Loucy (cell line): ENCODE results near the gene ARNT2.

ENCODE experiments used
- H2AFZ ChIP-seq: fragments of 200-600 bp; sonication (generic); 2 replicates; pipeline ENCODE4 v1.6.0; 2016; ENCODE audit warnings: antibody characterized with exemption, mild to moderate bottlenecking, low read length, moderate library complexity
- H3F3A ChIP-seq: fragments of 200-600 bp; 2 replicates; pipeline ENCODE4 v1.6.0; 2016; ENCODE audit warnings: antibody characterized with exemption, low read depth, mild to moderate bottlenecking
- H3K27me3 ChIP-seq: fragments of 200-600 bp; sonication (generic); 2 replicates; pipeline ENCODE4 v1.6.1; 2014; ENCODE audit warnings: low read length, mild to moderate bottlenecking; ENCODE audit not compliant: insufficient read depth, poor library complexity, severe bottlenecking
- H3K36me3 ChIP-seq: fragments of 200-600 bp; sonication (generic); 2 replicates; pipeline ENCODE4 v1.6.1; 2016; ENCODE audit warnings: low read length; ENCODE audit not compliant: insufficient read depth
- H3K4me1 ChIP-seq: fragments of 200-600 bp; sonication (generic); 2 replicates; pipeline ENCODE4 v1.5.1; 2014; ENCODE audit warnings: low read length, mild to moderate bottlenecking; ENCODE audit not compliant: insufficient read depth, poor library complexity, severe bottlenecking
- H3K4me2 ChIP-seq: fragments of 200-600 bp; sonication (generic); 2 replicates; pipeline ENCODE4 v1.6.0; 2014; ENCODE audit warnings: antibody characterized with exemption, low read length, low read depth, mild to moderate bottlenecking; ENCODE audit not compliant: poor library complexity, severe bottlenecking
- H3K4me3 ChIP-seq: fragments of 200-600 bp; sonication (generic); 2 replicates; pipeline ENCODE4 v1.5.1; 2014; ENCODE audit warnings: low read length, mild to moderate bottlenecking, mixed read lengths; ENCODE audit not compliant: poor library complexity, severe bottlenecking
- H3K79me2 ChIP-seq: fragments of 200-600 bp; sonication (generic); 2 replicates; pipeline ENCODE4 v1.6.1; 2014; ENCODE audit warnings: low read length; ENCODE audit not compliant: insufficient read depth
- H3K9ac ChIP-seq: fragments of 200-600 bp; sonication (generic); 2 replicates; pipeline ENCODE4 v1.6.0; 2014; ENCODE audit warnings: mild to moderate bottlenecking, low read depth, low read length, moderate library complexity; ENCODE audit not compliant: poor library complexity, severe bottlenecking
- H3K9me2 ChIP-seq: fragments of 200-600 bp; sonication (generic); replicated peaks from 2 replicates; pipeline ENCODE4 v1.6.1; 2016; ENCODE audit warnings: low read depth, low read length, mixed read lengths
- H3K9me3 ChIP-seq: fragments of 200-600 bp; sonication (generic); 2 replicates; pipeline ENCODE4 v1.6.1; 2014; ENCODE audit warnings: mild to moderate bottlenecking, antibody characterized with exemption, low read length, low read depth; ENCODE audit not compliant: insufficient read depth
- H4K20me1 ChIP-seq: fragments of 200-600 bp; sonication (generic); 2 replicates; pipeline ENCODE4 v1.6.0; 2014; ENCODE audit warnings: antibody characterized with exemption, low read length, mild to moderate bottlenecking; ENCODE audit not compliant: insufficient read depth, poor library complexity, severe bottlenecking
- CTCF ChIP-seq: fragments of 200-600 bp; sonication (generic); conservative IDR thresholded peaks from 2 replicates; pipeline ENCODE4 v1.5.1; 2014; ENCODE audit warnings: mild to moderate bottlenecking, antibody characterized with exemption, low read length
- EZH2phosphoT487 ChIP-seq: fragments of 200-600 bp; IDR thresholded peaks from 2 replicates; pipeline ENCODE4 v1.6.1; 2018; ENCODE audit warnings: antibody characterized with exemption, mild to moderate bottlenecking, moderate library complexity, borderline replicate concordance

The ARNT2 gene

DNA sequence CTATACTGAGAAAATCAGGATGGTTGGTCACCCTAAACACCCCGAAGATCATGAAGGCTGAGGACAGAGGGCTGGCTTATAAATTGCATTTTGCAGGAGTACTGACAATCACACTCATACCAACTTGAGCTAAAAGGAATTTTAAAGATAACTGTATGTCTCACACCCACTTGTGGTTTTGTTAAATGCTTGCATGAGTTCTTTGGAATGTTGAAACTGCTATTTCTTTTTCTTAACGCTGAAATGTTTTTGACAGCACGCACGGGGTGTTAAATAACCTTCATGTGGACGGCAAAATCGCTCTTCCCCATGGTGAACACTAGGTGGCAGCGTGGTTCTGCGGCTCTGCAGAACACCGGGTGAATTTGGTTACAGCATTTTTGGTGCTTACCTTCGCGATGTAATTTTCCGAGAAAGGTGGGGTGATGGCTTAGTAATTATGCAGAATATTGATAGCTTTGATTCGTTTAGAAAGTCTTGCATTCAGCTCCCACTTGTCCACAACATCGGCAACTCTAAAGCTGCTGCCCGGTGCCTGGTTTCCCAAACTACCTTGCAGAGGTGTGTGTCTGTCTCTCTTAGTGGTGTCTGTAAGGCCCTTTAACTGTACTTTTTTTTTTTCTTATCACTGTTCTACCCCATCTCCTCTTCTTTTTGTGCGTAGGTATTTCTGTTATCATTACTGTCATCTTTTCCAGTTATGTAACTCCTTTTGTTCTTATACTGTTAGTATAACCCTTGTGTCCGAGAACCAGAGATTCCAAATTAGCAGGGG is 51.7 kb downstream of the ARNT2 start:
- Histone ChIP-seq H3K27me3 (no peaks in the 10 kb centered on the region), H3K9me3 (no peaks in the 10 kb centered on the region), H3K9ac (no peak overlapping the region), H3K79me2 (no peaks in the 10 kb centered on the region), H3K4me3 (no peak overlapping the region), H4K20me1 (no peaks in the 10 kb centered on the region), H3K36me3 (no peaks in the 10 kb centered on the region), H3K4me1 (no peaks in the 10 kb centered on the region), H3F3A (no peaks in the 10 kb centered on the region), H3K4me2 (peak overlapping the region; percentile 22), H3K9me2 (no peaks in the 10 kb centered on the region), H2AFZ (peak overlapping the region; percentile 62)
- peak; percentile 93 for TF ChIP-seq CTCF
- TF ChIP-seq EZH2phosphoT487 = no peak

DNA sequence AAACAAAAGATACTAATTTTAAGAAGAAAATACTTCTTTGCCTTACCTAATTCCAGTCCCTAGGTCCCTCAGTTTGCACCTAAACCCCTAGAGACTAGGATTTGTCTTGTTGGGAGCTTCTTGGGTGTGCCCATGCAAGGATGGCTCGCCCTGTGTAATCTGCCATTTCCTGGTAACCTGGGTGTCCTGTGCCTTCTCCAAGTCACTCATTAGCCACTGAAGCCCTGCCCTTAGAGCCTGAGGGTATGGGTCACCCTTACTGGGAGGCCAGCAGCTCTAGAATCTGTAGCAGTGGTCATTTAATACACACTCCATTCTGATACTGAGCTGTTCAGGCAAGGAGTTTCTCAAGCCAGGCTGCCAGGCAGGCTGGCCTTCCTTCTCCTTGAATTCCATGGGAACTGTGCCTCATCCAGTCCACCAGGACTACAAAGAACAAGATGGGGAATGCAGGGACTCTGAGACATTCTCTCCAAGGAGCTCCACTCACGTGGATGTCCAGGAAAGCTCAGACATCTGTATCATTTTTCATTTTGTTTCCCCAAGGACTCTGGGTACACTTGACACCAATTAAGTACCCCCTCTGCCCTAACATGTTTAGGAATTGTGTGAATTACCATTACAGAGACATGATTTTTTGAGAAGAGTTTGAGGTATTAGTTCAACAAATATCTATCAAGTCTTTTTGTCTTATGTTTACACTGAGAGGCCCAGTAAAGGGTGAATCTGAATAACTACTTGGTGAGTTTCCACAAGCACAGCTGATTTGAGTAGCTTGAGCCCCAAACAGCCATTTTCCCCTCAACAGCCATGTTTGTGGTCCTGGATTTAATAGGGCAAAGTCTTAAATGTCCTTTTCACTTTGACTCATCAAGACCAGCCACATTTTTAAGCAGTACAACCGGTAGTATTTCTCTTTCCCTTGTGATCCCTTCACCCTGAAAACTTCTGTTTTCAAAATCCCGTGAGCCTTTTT is 52.6 kb downstream of the ARNT2 start:
- TF ChIP-seq EZH2phosphoT487 (no peak), CTCF (no peak)
- no peaks in the 10 kb centered on the region for H3K9me3 ChIP-seq
- no peaks in the 10 kb centered on the region for H4K20me1 ChIP-seq
- H3K4me3 ChIP-seq = no peak overlapping the region
- H3K36me3 ChIP-seq = no peaks in the 10 kb centered on the region
- no peak overlapping the region for H3K4me2 ChIP-seq
- H3K9ac ChIP-seq = no peak overlapping the region
- H3K4me1 ChIP-seq = no peaks in the 10 kb centered on the region
- no peaks in the 10 kb centered on the region for H3K27me3 ChIP-seq
- no peak overlapping the region for H2AFZ ChIP-seq
- H3K9me2 ChIP-seq = no peaks in the 10 kb centered on the region
- no peaks in the 10 kb centered on the region for H3K79me2 ChIP-seq
- no peaks in the 10 kb centered on the region for H3F3A ChIP-seq

GRCh38 chr15:80457896-80458295 is 53.7 kb downstream of the ARNT2 start:
- Histone ChIP-seq H3K27me3 (no peaks in the 10 kb centered on the region), H3K9me2 (no peaks in the 10 kb centered on the region)

More at GRCh38 chr15:80457896-80458295, 53.7 kb downstream of the ARNT2 start:
- Histone ChIP-seq H2AFZ (no peak overlapping the region), H3K79me2 (no peaks in the 10 kb centered on the region), H3K9ac (no peak overlapping the region), H3K4me2 (no peak overlapping the region), H3K4me1 (no peaks in the 10 kb centered on the region), H4K20me1 (no peaks in the 10 kb centered on the region), H3K9me3 (no peaks in the 10 kb centered on the region), H3K4me3 (no peak overlapping the region), H3K36me3 (no peaks in the 10 kb centered on the region), H3F3A (no peaks in the 10 kb centered on the region)
- TF ChIP-seq EZH2phosphoT487 (no peak), CTCF (no peak)
